ENCODE data around the gene NPB. TPM values are rescaled to one million over a fixed set of nuclear protein-coding genes. Genes with fewer than 3 reads are reported as not detected.

NPB gene
- total and polyA plus RNA-seq, 2 of the 8 experiments (the other 6 are each of a cell fraction or from before 2014, with no cell fraction given): 1.5 to 2.5 TPM

DNA sequence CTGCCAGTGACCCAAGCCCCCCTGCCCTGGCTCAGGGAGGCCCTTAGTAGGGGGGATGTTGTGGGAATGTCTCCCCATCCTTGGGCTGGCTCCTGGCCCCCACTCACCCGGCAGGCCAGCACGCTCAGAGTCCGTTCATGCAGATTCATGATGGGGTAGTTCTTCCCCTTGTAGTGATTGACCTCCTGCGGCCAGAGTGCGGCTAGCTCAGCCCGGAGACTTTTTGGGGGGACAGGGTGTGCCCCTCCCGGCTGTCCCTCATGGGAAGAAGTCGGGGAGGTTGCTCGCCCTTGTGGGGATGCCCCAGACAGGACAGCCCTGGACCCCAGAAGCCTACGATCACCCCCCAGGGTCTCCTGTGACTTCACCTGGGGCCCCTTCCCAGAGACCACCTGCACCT is 4.0 kb downstream of the NPB start (continued):
- TF ChIP-seq NANOG (IDR thresholded peaks at IDR 0.05; ENCODE audit: insufficient read depth, low read depth, low read length, poor library complexity, severe bottlenecking) (no peak), CBX8 (IDR thresholded peaks at IDR 0.05; ENCODE audit: borderline replicate concordance, low read depth, low read length) (no peak), CTCF (IDR thresholded peaks at IDR 0.05; ENCODE audit: control extremely low read depth in 1 of 3, insufficient read depth in 1 of 3, low read depth in 1 of 3, low read length in 3 of 3) (no peak), YY1 (IDR thresholded peaks at IDR 0.05; ENCODE audit: low read depth, low read length) (no peak), TAF7 (optimal IDR thresholded peaks at IDR 0.05; ENCODE audit: borderline replicate concordance, low read depth, low read length) (no peak)
